ENCODE results near the gene SORCS2. TPM values are rescaled to one million over a fixed set of nuclear protein-coding genes. Genes with fewer than 3 reads are reported as not detected.

Gene SORCS2
- polyA plus RNA-seq, 1 donor from 2014 or later, result 1.0 TPM

GRCh38 chr4:7462509-7462971, 270.2 kb downstream of the SORCS2 start:
- no peak overlapping the region for H3K4me2 ChIP-seq (ENCODE audit: low read length)
- peak; percentile 30 for TF ChIP-seq RAD21 (conservative IDR thresholded peaks at IDR 0.05)
- no peak for TF ChIP-seq EZH2 (IDR thresholded peaks at IDR 0.05; ENCODE audit: borderline replicate concordance, insufficient read depth, low read length, poor library complexity, severe bottlenecking)
- no peak for TF ChIP-seq MXI1 (conservative IDR thresholded peaks at IDR 0.05; ENCODE audit: poor library complexity, severe bottlenecking)
- TF ChIP-seq SMC3 (conservative IDR thresholded peaks at IDR 0.05; ENCODE audit: poor library complexity), result peak; percentile 33
- TF ChIP-seq CTCF (IDR thresholded peaks at IDR 0.05; ENCODE audit: poor library complexity, severe bottlenecking), result peak; percentile 27
- no peaks in the 10 kb centered on the region for H3K27me3 ChIP-seq (ENCODE audit: insufficient read depth, low read depth, low read length)
- H3F3A ChIP-seq (ENCODE audit: insufficient read depth, low read length, poor library complexity, severe bottlenecking), result no peaks in the 10 kb centered on the region
- H2AFZ ChIP-seq (ENCODE audit: low read depth, low read length), result no peak overlapping the region
- no peaks in the 10 kb centered on the region for H3K9me2 ChIP-seq (ENCODE audit: insufficient read depth, low read length)
- no peak overlapping the region for H3K27ac ChIP-seq (ENCODE audit: low read length)
- H3K9ac ChIP-seq (ENCODE audit: low read length), result no peak overlapping the region
- H3K79me2 ChIP-seq (replicated peaks; ENCODE audit: insufficient read depth, low read length), result no peaks in the 10 kb centered on the region
- H3K9me3 ChIP-seq (ENCODE audit: low read length), result no peaks in the 10 kb centered on the region
- no peak overlapping the region for H3K4me3 ChIP-seq (ENCODE audit: low read length)
- no peaks in the 10 kb centered on the region for H3K36me3 ChIP-seq (ENCODE audit: insufficient read depth, low read length)
- no peaks in the 10 kb centered on the region for H4K20me1 ChIP-seq (ENCODE audit: insufficient read depth)

GRCh38 chr4:7463566-7464258, 271.4 kb downstream of the SORCS2 start:
- H3K4me2 ChIP-seq (ENCODE audit: low read length), result no peak overlapping the region
- no peak overlapping the region for H3K4me3 ChIP-seq (ENCODE audit: low read length)
- no peak overlapping the region for H3K27ac ChIP-seq (ENCODE audit: low read length)
- H2AFZ ChIP-seq (ENCODE audit: low read depth, low read length), result no peak overlapping the region
- no peaks in the 10 kb centered on the region for H4K20me1 ChIP-seq (ENCODE audit: insufficient read depth)
- no peaks in the 10 kb centered on the region for H3K9me3 ChIP-seq (ENCODE audit: low read length)
- no peak overlapping the region for H3K9ac ChIP-seq (ENCODE audit: low read length)
- H3F3A ChIP-seq (ENCODE audit: insufficient read depth, low read length, poor library complexity, severe bottlenecking), result no peaks in the 10 kb centered on the region
- H3K27me3 ChIP-seq (ENCODE audit: insufficient read depth, low read depth, low read length), result no peaks in the 10 kb centered on the region
- no peaks in the 10 kb centered on the region for H3K79me2 ChIP-seq (replicated peaks; ENCODE audit: insufficient read depth, low read length)
- no peaks in the 10 kb centered on the region for H3K36me3 ChIP-seq (ENCODE audit: insufficient read depth, low read length)
- no peaks in the 10 kb centered on the region for H3K9me2 ChIP-seq (ENCODE audit: insufficient read depth, low read length)
- TF ChIP-seq CTCF (IDR thresholded peaks at IDR 0.05; ENCODE audit: poor library complexity, severe bottlenecking), result no peak
- no peak for TF ChIP-seq REST (IDR thresholded peaks at IDR 0.05; ENCODE audit: borderline replicate concordance)
- TF ChIP-seq POLR2AphosphoS5 (IDR thresholded peaks at IDR 0.05), result no peak
- no peak for TF ChIP-seq SMC3 (conservative IDR thresholded peaks at IDR 0.05; ENCODE audit: poor library complexity)
- TF ChIP-seq MXI1 (conservative IDR thresholded peaks at IDR 0.05; ENCODE audit: poor library complexity, severe bottlenecking), result no peak

All from neural cell (in vitro differentiated cells).